GM19324 (cell line): ENCODE measurements around the gene NOMO2.
"Not testable (repeated sequence)": the region's sequence is repeated elsewhere in the genome, so short reads cannot be mapped to it uniquely, and the experiment has no call there.

Experiments
- ATAC-seq: cut with Tn5 transposase; IDR thresholded peaks from one replicate; pipeline ENCODE4 v1.9.1; 2021; ENCODE audit warnings: mild to moderate bottlenecking, moderate library complexity; ENCODE audit not compliant: unreplicated experiment, low FRiP score

Gene NOMO2

DNA sequence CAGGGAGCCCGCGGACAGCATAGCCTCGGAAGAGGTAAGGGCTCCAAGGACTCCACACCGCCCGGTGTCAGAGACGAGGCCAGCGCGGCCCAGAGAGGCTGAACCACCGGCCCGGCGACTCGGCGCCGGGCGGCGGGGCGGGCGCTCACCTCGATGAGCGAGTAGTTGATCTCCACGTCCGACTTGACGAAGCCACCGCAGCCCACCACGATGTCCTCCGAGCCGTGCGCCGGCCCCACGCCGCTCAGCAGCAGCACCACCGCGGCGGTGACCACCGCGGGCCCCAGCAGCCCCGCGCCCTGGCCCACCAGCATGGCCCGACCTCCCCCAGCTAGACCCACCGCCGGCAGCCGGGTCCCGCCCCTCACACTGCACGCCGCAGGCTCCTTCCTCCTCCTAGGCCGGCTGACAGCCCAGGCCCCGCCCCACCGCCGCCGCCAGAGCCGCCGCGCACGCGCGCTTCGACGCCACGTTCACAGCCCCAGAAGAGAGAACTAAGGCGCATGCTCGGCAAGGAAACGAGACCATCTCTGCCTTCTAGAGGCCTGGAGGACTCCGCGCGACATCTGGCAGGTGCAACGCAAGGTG, at the start of gene NOMO2:
Gene NOMO2 (minus strand): TSS at position 371 of the 588 bp plus-strand sequence. CDS start 57 bp downstream, at position 314.
- ATAC-seq, result peak; percentile 95

GRCh38 chr16:18610147-18610803, 48.4 kb upstream of the NOMO2 start:
- ATAC-seq, result not testable (repeated sequence)

GRCh38 chr16:18608271-18608670, 46.4 kb upstream of the NOMO2 start:
- ATAC-seq, result not testable (repeated sequence)

DNA sequence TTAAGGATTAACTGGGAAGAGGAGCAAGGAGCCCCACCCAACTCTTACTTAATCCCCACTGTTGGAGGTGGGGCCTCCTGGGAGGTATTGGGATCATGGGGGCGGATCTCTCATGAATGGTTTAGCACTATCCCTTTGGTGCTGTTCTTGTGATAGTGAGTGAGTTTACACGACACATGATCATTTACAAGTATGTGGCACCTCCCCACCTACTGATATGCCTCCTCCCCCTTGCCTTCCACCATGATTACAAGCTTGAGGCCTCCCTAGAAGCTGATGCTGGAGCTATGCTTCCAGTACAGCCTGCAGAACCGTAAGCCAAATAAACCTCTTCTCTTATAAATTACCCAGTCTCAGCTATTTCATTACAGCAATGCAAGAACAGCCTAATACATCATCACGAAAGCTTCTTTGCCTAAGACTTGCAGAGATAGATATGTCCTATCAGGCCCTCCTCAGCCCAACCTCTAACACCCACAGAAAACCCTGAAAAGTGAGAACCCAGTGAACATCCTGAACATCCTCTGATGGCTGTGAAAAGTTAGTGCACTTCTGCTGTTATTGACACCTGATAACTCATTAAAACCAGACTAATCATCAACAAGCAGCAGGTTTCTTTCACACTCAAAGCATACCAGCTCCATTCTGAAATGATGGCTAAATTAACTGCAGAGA, 41.8 kb upstream of the NOMO2 start:
- ATAC-seq, result not testable (repeated sequence)

- ATAC-seq, result not testable (repeated sequence)
Observed at GRCh38 chr16:18598582-18598981, 36.7 kb upstream of the NOMO2 start.

DNA sequence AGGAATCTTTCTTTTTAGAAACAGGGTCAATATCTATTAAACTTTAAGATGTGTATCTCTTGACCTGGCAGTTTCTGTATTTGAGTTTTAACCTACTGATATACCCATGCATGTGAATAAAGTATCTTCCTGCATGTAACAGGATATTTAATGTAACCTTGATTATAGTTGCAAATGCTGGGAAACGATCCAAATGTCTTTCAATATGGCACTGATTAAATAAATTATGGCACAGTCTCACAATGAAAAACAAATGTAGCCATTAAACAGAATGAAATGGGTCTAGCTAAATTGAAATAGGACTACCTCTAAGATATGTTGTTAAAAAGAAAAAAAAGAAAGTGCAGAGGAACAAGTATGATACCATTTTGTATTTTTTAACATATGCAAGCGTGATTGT, 35.8 kb upstream of the NOMO2 start:
- ATAC-seq, result not testable (repeated sequence)

- ATAC-seq, result not testable (repeated sequence)
Observed at GRCh38 chr16:18597319-18597718, 35.4 kb upstream of the NOMO2 start.

DNA sequence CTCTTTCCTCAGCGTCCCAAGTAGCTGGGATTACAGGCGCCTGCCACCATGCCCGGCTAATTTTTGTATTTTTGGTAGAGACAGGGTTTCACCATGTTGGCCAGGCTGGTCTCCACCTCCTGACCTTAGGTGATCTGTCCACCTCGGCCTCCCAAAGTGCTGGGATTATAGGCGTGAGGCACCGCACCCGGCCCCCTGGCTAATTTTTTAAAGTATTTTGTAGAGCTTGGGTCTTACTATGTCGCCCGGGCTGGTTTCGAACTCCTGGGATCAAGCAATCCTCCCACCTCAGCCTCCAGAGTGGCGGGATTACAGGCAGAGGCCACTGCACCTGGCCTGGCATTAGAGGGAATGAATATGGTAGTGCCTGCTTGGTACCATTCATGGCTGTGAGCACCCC, 33.9 kb upstream of the NOMO2 start:
- ATAC-seq, result not testable (repeated sequence)

GRCh38 chr16:18594880-18595279, 33.0 kb upstream of the NOMO2 start:
- ATAC-seq, result not testable (repeated sequence)

DNA sequence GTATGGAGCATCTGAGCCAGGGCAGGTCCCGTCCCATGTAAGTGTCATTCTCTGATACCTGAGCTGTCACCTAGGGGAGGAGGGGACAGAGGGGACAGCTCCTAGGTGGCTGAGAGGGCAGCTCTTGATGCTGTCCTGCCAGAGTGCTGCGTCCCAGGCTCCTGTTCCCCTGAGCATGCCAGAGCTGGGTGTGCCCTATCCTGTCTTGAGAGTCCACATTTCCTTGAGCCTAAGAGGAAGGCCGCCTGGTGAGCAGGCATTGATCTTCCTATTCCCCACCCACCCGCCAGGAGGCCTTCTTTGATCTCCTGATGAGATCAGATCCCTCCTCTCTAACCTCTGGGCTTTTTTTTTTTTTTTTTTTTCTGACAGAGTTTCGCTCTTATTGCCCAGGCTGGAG, 32.0 kb upstream of the NOMO2 start:
- not testable (repeated sequence) for ATAC-seq

DNA sequence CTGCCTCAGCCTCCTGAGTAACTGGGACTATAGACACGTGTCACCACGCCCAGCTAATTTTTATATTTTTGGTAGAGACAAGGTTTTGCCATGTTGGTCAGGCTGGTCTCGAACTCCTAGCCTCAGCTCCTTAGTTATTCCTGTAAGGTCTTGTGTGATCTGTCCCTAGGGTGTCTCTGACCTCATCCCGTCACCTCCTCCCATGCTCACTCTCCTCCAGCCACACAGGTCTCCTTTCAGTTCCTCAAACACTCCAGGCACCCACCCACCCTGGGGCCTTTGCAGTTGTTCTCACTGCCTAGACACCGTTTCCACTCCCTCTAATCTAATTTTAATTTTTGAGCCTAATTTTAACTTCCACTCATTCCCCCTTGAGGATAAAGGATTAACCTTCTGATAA, 31.1 kb upstream of the NOMO2 start:
- ATAC-seq, result not testable (repeated sequence)

DNA sequence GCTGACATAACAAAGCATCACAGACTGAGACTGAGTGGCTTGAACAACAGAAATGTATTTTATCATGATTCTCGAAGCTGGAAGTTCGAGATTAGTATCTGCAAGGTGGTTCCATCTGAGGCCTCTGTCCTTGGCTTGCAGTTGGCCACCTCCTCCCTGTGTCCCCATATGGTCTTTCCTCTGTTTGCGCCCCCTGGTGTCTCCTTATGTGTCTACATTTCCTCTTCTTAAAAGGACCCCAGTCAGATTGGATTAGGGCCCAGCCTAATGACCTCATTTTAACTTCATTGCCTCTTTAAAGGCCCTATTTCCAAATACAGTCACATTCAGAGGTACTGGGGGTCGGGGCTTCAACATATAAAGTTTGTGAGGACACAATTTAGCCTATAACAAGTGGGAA, 30.0 kb upstream of the NOMO2 start:
- not testable (repeated sequence) for ATAC-seq

GRCh38 chr16:18591441-18591840, 29.5 kb upstream of the NOMO2 start:
- ATAC-seq, result not testable (repeated sequence)

- not testable (repeated sequence) for ATAC-seq
Observed at GRCh38 chr16:18589806-18590205, 27.9 kb upstream of the NOMO2 start.

- ATAC-seq, result not testable (repeated sequence)
Observed at GRCh38 chr16:18586560-18587540, 25.0 kb upstream of the NOMO2 start.

DNA sequence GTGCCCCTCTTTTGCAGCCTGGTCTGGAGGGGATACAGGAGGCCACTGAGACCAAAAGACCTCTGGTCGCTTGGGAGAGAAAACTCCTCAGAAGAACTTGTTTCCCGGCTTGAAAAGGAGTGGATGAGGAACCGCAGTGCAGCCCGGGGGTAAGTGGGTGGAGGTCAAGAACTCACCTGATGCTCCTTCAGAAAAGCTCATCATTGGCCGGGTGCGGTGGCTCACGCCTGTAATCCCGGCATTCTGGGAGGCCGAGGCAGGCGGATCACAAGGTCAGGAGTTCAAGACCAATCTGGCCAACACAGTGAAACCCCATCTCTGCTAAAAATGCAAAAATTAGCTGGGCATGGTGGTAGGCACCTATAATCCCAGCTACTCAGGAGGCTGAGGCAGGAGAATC, 23.9 kb upstream of the NOMO2 start:
- ATAC-seq, result not testable (repeated sequence)

GRCh38 chr16:18582902-18583301, 21.0 kb upstream of the NOMO2 start:
- ATAC-seq, result no peak

DNA sequence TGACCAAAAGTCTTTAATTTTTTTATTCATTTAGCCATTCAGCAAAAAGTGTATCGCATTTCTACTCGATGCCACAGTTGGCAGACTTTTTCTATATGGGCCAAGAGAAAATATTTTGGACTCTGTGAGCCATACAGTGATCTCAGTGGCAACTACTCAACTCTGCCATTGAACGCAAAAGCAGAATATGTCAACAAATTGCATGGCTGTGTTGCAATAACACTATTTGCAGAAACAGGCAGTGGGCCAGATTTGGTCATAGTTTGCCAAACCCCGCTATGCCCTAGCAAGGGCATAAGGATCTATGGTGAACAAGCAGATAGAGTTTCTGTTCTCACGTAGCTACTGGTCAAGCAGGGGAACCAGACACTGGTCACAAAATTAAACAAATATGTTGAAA, 18.5 kb upstream of the NOMO2 start:
- ATAC-seq, result not testable (repeated sequence)

DNA sequence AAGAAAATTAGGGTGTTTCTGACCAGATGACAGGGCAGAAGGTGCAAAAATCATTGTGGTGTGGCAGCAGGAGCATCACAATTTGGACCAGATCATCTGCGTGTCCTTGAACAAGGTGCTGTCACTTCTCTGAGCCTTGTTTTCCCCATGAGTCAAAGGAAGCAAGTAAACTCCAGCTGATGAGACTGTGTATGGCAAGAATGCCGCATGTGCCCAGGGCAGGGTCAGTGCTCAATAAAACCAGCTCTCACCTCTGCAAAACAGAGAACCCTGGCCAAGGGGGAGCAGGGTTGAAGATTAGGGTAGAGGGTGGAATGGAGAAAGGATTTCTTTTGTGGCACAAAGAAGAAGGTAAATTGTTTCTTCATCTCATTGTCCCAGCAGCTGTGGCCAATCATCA, 17.4 kb upstream of the NOMO2 start:
- not testable (repeated sequence) for ATAC-seq

DNA sequence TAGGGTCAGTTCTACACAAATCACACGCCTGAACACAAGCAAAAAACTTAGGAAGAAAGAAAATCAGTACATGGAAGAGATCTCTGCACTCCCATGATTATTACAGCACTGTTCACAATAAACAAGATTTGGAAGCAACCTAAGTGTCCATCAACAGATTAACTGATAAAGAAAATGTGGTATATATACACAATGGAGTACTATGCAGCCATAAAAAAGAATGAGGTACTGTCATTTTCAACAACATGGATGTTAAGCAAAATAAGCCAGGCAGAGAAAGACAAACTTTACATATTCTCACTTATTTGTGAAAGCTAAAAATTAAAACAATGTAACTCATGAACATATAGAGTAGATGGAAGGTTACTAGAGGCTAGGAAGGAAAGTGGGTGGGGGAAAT, 16.0 kb upstream of the NOMO2 start:
- not testable (repeated sequence) for ATAC-seq
